ENCODE data around the gene VPS51. TPM values are rescaled to one million over a fixed set of nuclear protein-coding genes. Genes with fewer than 3 reads are reported as not detected.

The VPS51 gene
- total and polyA plus RNA-seq, 2 of the 13 experiments (the other 11 are each of a cell fraction or from before 2014, with no cell fraction given): 76.3 to 90.6 TPM

DNA sequence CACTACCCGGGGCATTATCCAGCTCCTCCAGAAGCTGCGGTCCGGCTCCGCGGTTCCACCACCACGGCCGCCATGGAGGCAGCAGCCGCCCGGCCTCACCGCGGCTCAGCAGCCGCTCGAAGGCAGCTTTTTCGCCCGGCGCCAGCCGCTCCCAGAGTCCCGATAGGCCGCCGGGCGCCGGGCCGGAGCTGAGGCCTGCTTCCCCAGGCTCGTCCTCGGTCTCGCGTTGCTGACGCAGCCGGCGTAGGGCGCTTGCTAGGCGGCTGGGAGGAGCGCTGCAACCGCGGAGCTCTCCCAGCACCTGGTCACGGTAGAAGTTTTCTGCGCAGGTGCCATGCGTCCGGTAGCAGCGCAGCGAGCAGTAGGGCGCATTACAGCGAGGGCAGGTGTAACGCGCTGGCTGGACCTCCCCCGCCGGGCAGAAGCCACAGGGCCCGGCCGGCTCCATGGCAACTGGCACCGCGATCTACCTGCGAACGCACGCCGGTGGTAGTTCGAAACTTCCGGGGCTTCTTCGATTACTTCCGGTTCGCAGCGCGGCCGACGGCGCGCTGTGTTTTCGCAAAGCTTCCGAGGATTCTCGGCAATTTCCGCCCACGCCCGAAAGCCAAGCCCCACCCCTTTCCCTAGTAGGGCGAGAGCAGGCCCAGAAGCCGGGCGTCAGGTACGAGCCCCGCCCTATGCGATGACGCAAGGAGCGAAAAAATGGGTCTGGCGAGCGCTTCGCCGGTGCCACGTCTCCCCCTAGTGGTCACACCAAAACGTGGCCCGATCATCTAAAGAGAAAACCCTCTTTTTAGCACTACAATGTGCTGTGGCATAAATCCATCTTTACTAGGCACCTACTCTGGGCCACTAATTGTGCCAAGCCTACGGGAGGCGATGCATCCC, 21.4 kb downstream of the VPS51 start, which contains the start of gene ZNHIT2 (continued):
- TF ChIP-seq ATF7 (IDR thresholded peaks at IDR 0.05) (peak; percentile 72), ATF7 (CRISPR knock-in tag; IDR thresholded peaks at IDR 0.05) (peak; percentile 83), FOXP4 (CRISPR knock-in tag; IDR thresholded peaks at IDR 0.05) (0 out of 2 replicates have a peak, but pooled peaks have one; percentile 41), ZSCAN22 (CRISPR knock-in tag; IDR thresholded peaks at IDR 0.05) (0 out of 2 replicates have a peak, but pooled peaks have one; percentile 56), ZNF749 (CRISPR knock-in tag; IDR thresholded peaks at IDR 0.05; ENCODE audit: borderline replicate concordance) (no peak), ISL2 (CRISPR knock-in tag; IDR thresholded peaks at IDR 0.05) (peak; percentile 74), THYN1 (CRISPR knock-in tag; IDR thresholded peaks at IDR 0.05; ENCODE audit: borderline replicate concordance, low read depth) (no peak), TFDP1 (CRISPR knock-in tag; IDR thresholded peaks at IDR 0.05; ENCODE audit: borderline replicate concordance) (no peak; the same call in 1 of the 2 replicates), ZNF510 (CRISPR knock-in tag; IDR thresholded peaks at IDR 0.05; ENCODE audit: low read depth) (no peak), SMC3 (IDR thresholded peaks at IDR 0.05; ENCODE audit: low read length) (peak; percentile 76), NFE2L1 (CRISPR knock-in tag; IDR thresholded peaks at IDR 0.05; ENCODE audit: borderline replicate concordance) (no peak), ZBTB42 (CRISPR knock-in tag; IDR thresholded peaks at IDR 0.05) (peak; percentile 80; the same call in 1 of the 2 replicates), ZFX (CRISPR knock-in tag; IDR thresholded peaks at IDR 0.05; ENCODE audit: low read depth) (peak; percentile 99), HOXD1 (CRISPR knock-in tag; IDR thresholded peaks at IDR 0.05) (no peak), ZMYM4 (CRISPR knock-in tag; IDR thresholded peaks at IDR 0.05) (peak; percentile 75), ZNF160 (CRISPR knock-in tag; IDR thresholded peaks at IDR 0.05) (no peak), ZNF17 (CRISPR knock-in tag; IDR thresholded peaks at IDR 0.05) (no peak), TCF7 (IDR thresholded peaks at IDR 0.05; ENCODE audit: low read depth) (no peak), ZNF468 (CRISPR knock-in tag; IDR thresholded peaks at IDR 0.05) (no peak), SNAPC2 (CRISPR knock-in tag; IDR thresholded peaks at IDR 0.05) (no peak), TOE1 (CRISPR knock-in tag; IDR thresholded peaks at IDR 0.05) (no peak), ZNF713 (CRISPR knock-in tag; IDR thresholded peaks at IDR 0.05) (no peak), TAF15 (IDR thresholded peaks at IDR 0.05; ENCODE audit: low read depth, low read length, poor library complexity, severe bottlenecking) (peak; percentile 31), STAT5B (CRISPR knock-in tag; IDR thresholded peaks at IDR 0.05) (no peak), ZNF260 (CRISPR knock-in tag; IDR thresholded peaks at IDR 0.05; ENCODE audit: borderline replicate concordance, low read depth) (no peak; the same call in 1 of the 2 replicates), TGIF2 (CRISPR knock-in tag; IDR thresholded peaks at IDR 0.05) (peak; percentile 11), CREM (IDR thresholded peaks at IDR 0.05) (peak; percentile 94), CREM (CRISPR knock-in tag; IDR thresholded peaks at IDR 0.05) (no peak), ZNF746 (CRISPR knock-in tag; IDR thresholded peaks at IDR 0.05) (no peak), SMAD3 (CRISPR knock-in tag; IDR thresholded peaks at IDR 0.05) (peak; percentile 49; the same call in 1 of the 2 replicates)
